Tibial nerve (tissue), 4 donors: ENCODE data around the gene OR5AR1.

ENCODE experiments used
- CTCF ChIP-seq, 5 experiments: fragments of 200-600 bp in 3 of 5; fragments of 450-650 bp in 2 of 5; sonication (generic) in 3 of 5; IDR thresholded peaks; one replicate each; pipeline ENCODE4 v1.5.1; 2016 to 2019; ENCODE audit warnings: antibody characterized with exemption in 5 of 5, mild to moderate bottlenecking in 3 of 5, moderate library complexity in 2 of 5
- EP300 ChIP-seq, 2 donors: sonication (generic); formaldehyde crosslinking; IDR thresholded peaks; one replicate each; pipeline ENCODE4 v1.6.1; 2017; ENCODE audit warnings: antibody characterized with exemption in 2 of 2, mild to moderate bottlenecking in 1 of 2
- POLR2A ChIP-seq, 2 donors: fragments of 450-650 bp; IDR thresholded peaks; one replicate each; pipeline ENCODE4 v1.6.1; 2017; ENCODE audit warnings: antibody characterized with exemption in 2 of 2, mild to moderate bottlenecking in 2 of 2, moderate library complexity in 2 of 2

DNA sequence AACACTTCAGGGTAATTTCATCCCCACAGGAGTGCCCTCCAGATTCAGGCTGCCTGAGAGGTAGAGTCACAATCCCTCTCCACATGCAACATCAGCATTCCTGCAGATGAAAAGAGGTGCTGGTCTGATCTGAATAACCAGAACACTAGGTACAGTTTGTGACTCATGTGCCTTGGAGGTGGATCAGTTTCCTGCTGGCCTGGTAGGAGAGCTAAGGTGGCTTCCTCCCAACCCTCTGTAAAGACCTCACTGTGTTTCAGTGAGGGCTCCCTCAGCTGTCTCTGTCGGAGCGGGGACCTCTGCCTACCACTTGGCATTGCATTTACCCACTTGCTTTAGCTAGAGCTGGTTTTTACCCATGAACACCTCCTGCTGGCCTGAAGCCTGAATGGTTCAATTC, 43.0 kb downstream of the OR5AR1 start:
- TF ChIP-seq CTCF (IDR thresholded peaks at IDR 0.05) (no peak), POLR2A (IDR thresholded peaks at IDR 0.05) (no peak), EP300 (IDR thresholded peaks at IDR 0.05) (no peak)
